IPS DF 6.9 (cell line): ENCODE results near the gene EXOC3L2.

Experiments
- DNase-seq: peaks from one replicate; pipeline ENCODE4 v3.0.0-alpha.2; 2013; ENCODE audit warnings: low read depth, low spot score
- H3K27ac ChIP-seq: one replicate; pipeline ENCODE4 v1.5.1; 2013; ENCODE audit warnings: low read length, control low read depth
- H3K27me3 ChIP-seq: 2 replicates; pipeline ENCODE4 v1.6.1; 2013; ENCODE audit warnings: mild to moderate bottlenecking, low read length; ENCODE audit not compliant: control insufficient read depth, insufficient read depth
- H3K36me3 ChIP-seq: 2 replicates; pipeline ENCODE4 v1.6.1; 2013; ENCODE audit warnings: low read length; ENCODE audit not compliant: control insufficient read depth, insufficient read depth
- H3K4me1 ChIP-seq: 2 replicates; pipeline ENCODE4 v1.6.1; 2013; ENCODE audit warnings: low read length; ENCODE audit not compliant: control insufficient read depth, insufficient read depth
- H3K4me3 ChIP-seq: 2 replicates; pipeline ENCODE4 v1.5.1; 2013; ENCODE audit warnings: mild to moderate bottlenecking, low read length
- H3K9me3 ChIP-seq: 2 replicates; pipeline ENCODE4 v1.6.1; 2013; ENCODE audit warnings: low read length, inconsistent platforms; ENCODE audit not compliant: control insufficient read depth, insufficient read depth
- WGBS: extraction: QIAGEN DNeasy Blood & Tissue Kit; methylation state at CpG from one replicate; pipeline ENCODE4 v1.1.7; 2013; ENCODE audit warnings: mixed read lengths, missing lambda C conversion rate; ENCODE audit not compliant: insufficient read length, insufficient coverage; 5-methylcytosine and 5-hydroxymethylcytosine counted together

Gene EXOC3L2

DNA sequence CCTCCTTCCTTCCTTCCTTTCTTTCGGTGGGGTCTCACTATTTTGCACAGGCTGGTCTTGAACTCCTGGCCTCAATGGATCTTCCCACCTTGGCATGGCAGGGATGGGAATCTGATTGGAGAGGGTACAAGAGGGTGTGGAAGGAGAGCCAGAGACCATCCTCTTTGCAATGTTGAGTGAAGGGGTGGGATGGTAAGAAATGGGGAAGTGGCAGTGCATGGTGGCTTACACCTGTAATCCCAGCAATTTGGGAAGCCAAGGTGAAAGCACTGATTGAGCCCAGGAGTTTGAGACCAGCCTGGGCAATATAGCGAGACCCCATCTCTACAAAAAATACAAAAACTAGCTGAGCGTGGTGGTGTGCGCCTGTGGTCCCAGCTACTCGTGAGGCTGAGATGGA lies 61.1 kb downstream of the EXOC3L2 start:
- WGBS, result no CpG with 5 or more reads among the region's 5 CpGs
- Histone ChIP-seq H3K36me3 (no peaks in the 10 kb centered on the region), H3K9me3 (no peaks in the 10 kb centered on the region), H3K27ac (no peak overlapping the region), H3K4me1 (no peaks in the 10 kb centered on the region), H3K4me3 (no peak overlapping the region), H3K27me3 (no peaks in the 10 kb centered on the region)
- no peak for DNase-seq

- no peak overlapping the region for H3K27ac ChIP-seq
- DNase-seq, result no peak
- H3K36me3 ChIP-seq, result no peaks in the 10 kb centered on the region
- no peaks in the 10 kb centered on the region for H3K27me3 ChIP-seq
- H3K9me3 ChIP-seq, result no peaks in the 10 kb centered on the region
- WGBS, result no CpG with 5 or more reads among the region's 4 CpGs
- H3K4me3 ChIP-seq, result no peak overlapping the region
- H3K4me1 ChIP-seq, result no peaks in the 10 kb centered on the region
These were observed 62.4 kb downstream of the EXOC3L2 start for GRCh38 chr19:45182758-45183157.

GRCh38 chr19:45180936-45181335 lies 64.3 kb downstream of the EXOC3L2 start:
- Histone ChIP-seq H3K9me3 (no peaks in the 10 kb centered on the region), H3K36me3 (no peaks in the 10 kb centered on the region), H3K4me3 (no peak overlapping the region), H3K4me1 (no peaks in the 10 kb centered on the region), H3K27me3 (no peaks in the 10 kb centered on the region), H3K27ac (no peak overlapping the region)
- DNase-seq, result no peak
- no CpG with 5 or more reads among the region's 7 CpGs for WGBS

DNA sequence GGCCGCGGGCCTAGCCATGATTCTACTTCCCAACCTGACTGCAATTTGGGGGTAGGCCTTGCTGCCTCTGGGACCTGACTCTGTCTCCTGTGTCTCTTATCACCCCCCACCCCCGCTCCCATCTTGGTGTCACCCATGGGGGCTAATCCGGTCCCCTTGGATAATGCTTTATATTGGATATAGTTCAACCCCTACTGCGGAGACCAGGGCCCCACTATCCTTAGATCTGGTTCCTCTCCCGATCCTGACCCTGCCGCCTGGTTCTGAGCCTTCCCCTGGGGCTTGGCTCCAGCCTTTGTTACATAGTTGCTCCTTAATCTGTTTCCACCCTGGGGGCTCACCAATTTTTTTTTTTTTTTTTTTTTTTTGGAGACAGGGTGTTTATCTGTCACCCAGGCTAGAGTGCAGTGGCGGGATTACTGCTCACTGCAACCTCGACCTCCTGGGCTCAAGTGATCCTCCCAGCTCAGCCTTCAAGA lies 65.3 kb downstream of the EXOC3L2 start:
- no peak for DNase-seq
- Histone ChIP-seq H3K36me3 (no peaks in the 10 kb centered on the region), H3K27me3 (no peaks in the 10 kb centered on the region), H3K9me3 (no peaks in the 10 kb centered on the region), H3K27ac (no peak overlapping the region), H3K4me1 (no peaks in the 10 kb centered on the region), H3K4me3 (peak overlapping the region; percentile 93; the same call in 1 of the 2 replicates)
- WGBS, result no CpG with 5 or more reads among the region's 9 CpGs

- H3K4me3 ChIP-seq, result peak overlapping the region; percentile 93; the same call in 1 of the 2 replicates
- WGBS, result no CpG with 5 or more reads among the region's 97 CpGs
- no peaks in the 10 kb centered on the region for H3K4me1 ChIP-seq
- H3K27ac ChIP-seq, result no peak overlapping the region
- no peak for DNase-seq
- H3K9me3 ChIP-seq, result no peaks in the 10 kb centered on the region
- H3K36me3 ChIP-seq, result no peaks in the 10 kb centered on the region
- no peaks in the 10 kb centered on the region for H3K27me3 ChIP-seq
These were observed 65.9 kb downstream of the EXOC3L2 start for GRCh38 chr19:45179072-45179891.

- no peaks in the 10 kb centered on the region for H3K9me3 ChIP-seq
- no CpG with 5 or more reads among the region's 51 CpGs for WGBS
- peak; percentile 99 for DNase-seq
- H3K27me3 ChIP-seq, result no peaks in the 10 kb centered on the region
- H3K4me3 ChIP-seq, result peak within 1 kb of the TSS; percentile 93
- no peaks in the 10 kb centered on the region for H3K36me3 ChIP-seq
- no peak within 1 kb of the TSS for H3K27ac ChIP-seq
- H3K4me1 ChIP-seq, result no peaks in the 10 kb centered on the region
These were observed 66.7 kb downstream of the EXOC3L2 start, which contains the start of gene BLOC1S3 for GRCh38 chr19:45178262-45179071. BLOC1S3 (plus strand) TSS chr19:45178784; CDS start chr19:45179297, 513 bp downstream.

GRCh38 chr19:45177817-45178261 lies 67.4 kb downstream of the EXOC3L2 start, which contains the start of gene TRAPPC6A:
TRAPPC6A (minus strand) TSS chr19:45178237; CDS start chr19:45178218, 19 bp downstream.
- Histone ChIP-seq H3K27me3 (no peaks in the 10 kb centered on the region), H3K9me3 (no peaks in the 10 kb centered on the region), H3K4me3 (peak within 1 kb of the TSS; percentile 93), H3K4me1 (no peaks in the 10 kb centered on the region), H3K36me3 (no peaks in the 10 kb centered on the region), H3K27ac (no peak within 1 kb of the TSS)
- no peak for DNase-seq
- no CpG with 5 or more reads among the region's 36 CpGs for WGBS

DNA sequence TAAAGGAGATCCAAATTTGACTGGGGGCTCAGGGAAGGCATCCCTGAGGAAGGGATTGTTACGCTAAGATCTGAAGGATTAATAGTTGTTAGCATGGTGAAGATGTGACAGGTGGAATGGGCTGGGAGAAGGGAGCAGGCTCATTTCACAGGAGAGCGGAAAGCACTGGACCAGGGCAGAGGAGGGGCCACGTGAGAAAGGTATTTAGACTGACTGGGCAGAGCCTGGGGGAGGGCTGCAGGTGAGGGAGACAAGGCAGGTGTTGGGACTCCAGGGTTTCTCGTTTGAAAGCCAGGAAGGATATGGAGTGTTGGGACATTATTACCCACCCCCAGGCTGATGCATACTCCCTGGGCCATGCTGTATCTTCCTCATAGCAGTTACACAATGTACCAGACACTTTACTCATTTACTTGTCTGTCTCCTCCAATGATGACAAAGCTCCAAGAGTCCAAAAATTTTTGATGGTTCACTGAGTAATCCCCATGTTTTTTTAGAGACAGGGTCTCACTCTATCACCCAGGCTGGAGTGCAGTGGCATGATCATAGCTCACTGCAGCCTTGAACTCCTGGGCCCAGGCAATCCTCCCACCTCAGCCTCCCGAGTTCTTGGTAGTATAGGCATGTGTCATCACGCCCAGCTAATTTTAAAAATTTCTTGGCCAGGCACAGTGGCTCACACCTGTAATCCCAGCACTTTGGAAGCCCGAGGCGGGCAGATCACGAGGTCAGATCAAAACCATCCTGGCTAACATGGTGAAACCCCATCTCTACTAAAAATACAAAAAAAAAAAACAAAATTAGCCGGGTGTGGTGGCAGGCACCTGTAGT lies 69.5 kb downstream of the EXOC3L2 start:
- no peaks in the 10 kb centered on the region for H3K27me3 ChIP-seq
- H3K9me3 ChIP-seq, result no peaks in the 10 kb centered on the region
- no peak overlapping the region for H3K27ac ChIP-seq
- H3K36me3 ChIP-seq, result no peaks in the 10 kb centered on the region
- WGBS, result no CpG with 5 or more reads among the region's 10 CpGs
- DNase-seq, result no peak
- H3K4me3 ChIP-seq, result no peak overlapping the region
- H3K4me1 ChIP-seq, result no peaks in the 10 kb centered on the region; the same call in 1 of the 2 replicates

- Histone ChIP-seq H3K4me3 (no peak overlapping the region), H3K4me1 (no peaks in the 10 kb centered on the region; the same call in 1 of the 2 replicates), H3K27ac (no peak overlapping the region), H3K27me3 (no peaks in the 10 kb centered on the region), H3K9me3 (no peaks in the 10 kb centered on the region), H3K36me3 (no peaks in the 10 kb centered on the region)
- no CpG with 5 or more reads among the region's 12 CpGs for WGBS
- no peak for DNase-seq
These were observed 71.4 kb downstream of the EXOC3L2 start for GRCh38 chr19:45173816-45174215.
